Measurements from ENCODE around the gene KCNJ9. TPM values are rescaled to one million over a fixed set of nuclear protein-coding genes. Genes with fewer than 3 reads are reported as not detected.

The KCNJ9 gene
- total RNA-seq, 2 experiments from 2014 or later = not detected

DNA sequence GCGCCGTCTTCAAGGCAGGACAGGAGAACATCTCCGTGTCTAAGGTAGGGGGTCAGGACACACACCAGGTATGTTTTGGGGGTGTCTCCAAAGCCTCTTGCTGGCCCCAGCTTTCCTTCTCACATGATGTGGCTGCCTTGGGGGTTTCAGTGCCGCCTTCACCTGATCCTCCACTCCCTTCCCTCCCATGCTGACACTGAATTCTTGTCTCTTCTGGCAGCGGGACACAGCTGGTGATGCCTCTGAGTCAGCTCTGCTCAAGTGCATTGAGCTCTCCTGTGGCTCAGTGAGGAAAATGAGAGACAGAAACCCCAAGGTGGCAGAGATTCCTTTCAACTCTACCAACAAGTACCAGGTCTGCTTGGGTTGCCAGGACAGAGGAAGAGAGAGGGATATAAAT is 47.7 kb downstream of the KCNJ9 start:
- Histone ChIP-seq H3K9me3 (ENCODE audit: control insufficient read depth in 1 of 2, insufficient read depth in 1 of 2, low read length in 2 of 2) (no peaks in the 10 kb centered on the region), H3K27ac (ENCODE audit: low read depth in 1 of 2, low read length in 2 of 2) (no peak overlapping the region), H3K4me3 (ENCODE audit: low read length) (no peak overlapping the region), H3K36me3 (ENCODE audit: insufficient read depth, low read length) (no peaks in the 10 kb centered on the region), H3K27me3 (ENCODE audit: control insufficient read depth in 1 of 2, insufficient read depth in 2 of 2, low read length in 2 of 2) (peaks cover 0 to 5% of the 10 kb centered on the region in 2 experiments), H3K4me1 (ENCODE audit: insufficient read depth, low read length) (no peaks in the 10 kb centered on the region)
- CTCF ChIA-PET = no interaction called here
- intact Hi-C loops (cut with DNase I, micrococcal nuclease) = no loop called here
- ATAC-seq (ENCODE audit: poor library complexity) = no peak
- H3K4me3 Mint-ChIP-seq = no peak overlapping the region
- TF ChIP-seq, protein P1, sequence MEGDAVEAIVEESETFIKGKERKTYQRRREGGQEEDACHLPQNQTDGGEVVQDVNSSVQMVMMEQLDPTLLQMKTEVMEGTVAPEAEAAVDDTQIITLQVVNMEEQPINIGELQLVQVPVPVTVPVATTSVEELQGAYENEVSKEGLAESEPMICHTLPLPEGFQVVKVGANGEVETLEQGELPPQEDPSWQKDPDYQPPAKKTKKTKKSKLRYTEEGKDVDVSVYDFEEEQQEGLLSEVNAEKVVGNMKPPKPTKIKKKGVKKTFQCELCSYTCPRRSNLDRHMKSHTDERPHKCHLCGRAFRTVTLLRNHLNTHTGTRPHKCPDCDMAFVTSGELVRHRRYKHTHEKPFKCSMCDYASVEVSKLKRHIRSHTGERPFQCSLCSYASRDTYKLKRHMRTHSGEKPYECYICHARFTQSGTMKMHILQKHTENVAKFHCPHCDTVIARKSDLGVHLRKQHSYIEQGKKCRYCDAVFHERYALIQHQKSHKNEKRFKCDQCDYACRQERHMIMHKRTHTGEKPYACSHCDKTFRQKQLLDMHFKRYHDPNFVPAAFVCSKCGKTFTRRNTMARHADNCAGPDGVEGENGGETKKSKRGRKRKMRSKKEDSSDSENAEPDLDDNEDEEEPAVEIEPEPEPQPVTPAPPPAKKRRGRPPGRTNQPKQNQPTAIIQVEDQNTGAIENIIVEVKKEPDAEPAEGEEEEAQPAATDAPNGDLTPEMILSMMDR (IDR thresholded peaks at IDR 0.05) = no peak
- H3K4me1 Mint-ChIP-seq (ENCODE audit: low read depth) = no peaks in the 10 kb centered on the region
- no peaks in the 10 kb centered on the region for H3K36me3 Mint-ChIP-seq (ENCODE audit: low read depth)
- peaks cover 25% of the 10 kb centered on the region for H3K27me3 Mint-ChIP-seq
- no peak for DNase-seq
- POLR2A ChIA-PET = no interaction called here
- no peak overlapping the region for H3K27ac Mint-ChIP-seq
- H3K9me3 Mint-ChIP-seq = no peaks in the 10 kb centered on the region

DNA sequence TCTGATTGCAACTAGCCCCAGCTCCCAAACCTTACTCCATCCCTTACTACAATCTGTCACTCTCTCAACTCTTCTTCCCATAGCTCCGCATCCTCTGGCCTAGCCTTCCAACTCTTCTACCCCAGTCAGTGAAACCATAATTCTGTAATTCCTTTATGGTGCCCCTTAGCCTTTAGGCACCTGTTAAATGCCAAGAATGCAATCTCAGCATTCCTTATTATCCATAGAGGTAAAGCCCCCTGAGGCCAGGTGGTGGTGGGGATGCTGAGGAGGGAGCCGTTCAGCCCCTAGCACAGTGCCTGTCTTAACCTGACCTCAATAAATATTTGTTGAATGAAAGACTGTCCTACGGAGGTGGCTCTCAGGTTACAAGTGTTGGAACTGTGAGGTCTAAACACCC is 48.2 kb downstream of the KCNJ9 start:
- Histone ChIP-seq H3K27ac (ENCODE audit: low read depth in 1 of 2, low read length in 2 of 2) (no peak overlapping the region), H3K4me1 (ENCODE audit: insufficient read depth, low read length) (no peaks in the 10 kb centered on the region), H3K36me3 (ENCODE audit: insufficient read depth, low read length) (no peaks in the 10 kb centered on the region), H3K4me3 (ENCODE audit: low read length) (no peak overlapping the region), H3K9me3 (ENCODE audit: control insufficient read depth in 1 of 2, insufficient read depth in 1 of 2, low read length in 2 of 2) (no peaks in the 10 kb centered on the region), H3K27me3 (ENCODE audit: control insufficient read depth in 1 of 2, insufficient read depth in 2 of 2, low read length in 2 of 2) (peaks cover 0 to 5% of the 10 kb centered on the region in 2 experiments)
- ChIA-PET POLR2A (no interaction called here), CTCF (no interaction called here)
- Mint-ChIP-seq H3K9me3 (no peaks in the 10 kb centered on the region), H3K4me1 (ENCODE audit: low read depth) (no peaks in the 10 kb centered on the region), H3K4me3 (no peak overlapping the region), H3K27ac (no peak overlapping the region), H3K27me3 (peaks cover 25% of the 10 kb centered on the region), H3K36me3 (ENCODE audit: low read depth) (no peaks in the 10 kb centered on the region)
- TF ChIP-seq, protein P1 (IDR thresholded peaks at IDR 0.05) = no peak
- ATAC-seq (ENCODE audit: poor library complexity) (no peak), DNase-seq (no peak)
- intact Hi-C loops (cut with DNase I, micrococcal nuclease) = no loop called here

DNA sequence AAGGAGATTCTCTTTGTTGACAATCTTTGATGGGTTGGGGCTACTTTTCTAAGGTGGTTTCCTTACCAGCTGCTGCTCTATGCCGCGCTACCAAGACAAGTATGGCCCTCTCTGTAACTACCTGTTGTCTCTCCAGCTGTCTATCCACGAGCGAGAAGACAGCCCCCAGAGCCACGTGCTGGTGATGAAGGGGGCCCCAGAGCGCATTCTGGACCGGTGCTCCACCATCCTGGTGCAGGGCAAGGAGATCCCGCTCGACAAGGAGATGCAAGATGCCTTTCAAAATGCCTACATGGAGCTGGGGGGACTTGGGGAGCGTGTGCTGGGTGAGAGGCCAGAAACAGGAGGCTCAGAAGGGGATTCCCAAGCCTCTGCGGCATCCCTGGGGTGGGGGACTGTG is 48.6 kb downstream of the KCNJ9 start:
- Mint-ChIP-seq H3K27ac (no peak overlapping the region), H3K36me3 (ENCODE audit: low read depth) (no peaks in the 10 kb centered on the region), H3K27me3 (peaks cover 25% of the 10 kb centered on the region), H3K4me1 (ENCODE audit: low read depth) (no peaks in the 10 kb centered on the region), H3K9me3 (no peaks in the 10 kb centered on the region), H3K4me3 (no peak overlapping the region)
- Histone ChIP-seq H3K27me3 (ENCODE audit: control insufficient read depth in 1 of 2, insufficient read depth in 2 of 2, low read length in 2 of 2) (peaks cover 0 to 5% of the 10 kb centered on the region in 2 experiments), H3K27ac (ENCODE audit: low read depth in 1 of 2, low read length in 2 of 2) (no peak overlapping the region), H3K36me3 (ENCODE audit: insufficient read depth, low read length) (no peaks in the 10 kb centered on the region), H3K4me3 (ENCODE audit: low read length) (no peak overlapping the region), H3K4me1 (ENCODE audit: insufficient read depth, low read length) (no peaks in the 10 kb centered on the region), H3K9me3 (ENCODE audit: control insufficient read depth in 1 of 2, insufficient read depth in 1 of 2, low read length in 2 of 2) (no peaks in the 10 kb centered on the region)
- TF ChIP-seq, protein P1 (IDR thresholded peaks at IDR 0.05) = no peak
- ChIA-PET CTCF (no interaction called here), POLR2A (no interaction called here)
- DNase-seq = no peak
- no peak for ATAC-seq (ENCODE audit: poor library complexity)
- intact Hi-C loops (cut with DNase I, micrococcal nuclease) = no loop called here
